Hepatocyte (in vitro differentiated cells): Measurements from ENCODE around the gene COX10.

Experiments
- CTCF ChIP-seq: fragments of 200-600 bp; sonication (generic); IDR thresholded peaks from 2 replicates; pipeline ENCODE4 v1.5.1; 2016; ENCODE audit warnings: antibody characterized with exemption, mild to moderate bottlenecking; ENCODE audit not compliant: poor library complexity
- EZH2 ChIP-seq: fragments of 200-600 bp; sonication (generic); IDR thresholded peaks from 2 replicates; pipeline ENCODE4 v1.6.1; 2016; ENCODE audit warnings: antibody characterized with exemption, mild to moderate bottlenecking, borderline replicate concordance
- EZH2phosphoT487 ChIP-seq: fragments of 200-600 bp; sonication (generic); IDR thresholded peaks from one replicate; pipeline ENCODE4 v1.6.1; 2018; ENCODE audit warnings: antibody characterized with exemption, mild to moderate bottlenecking, low read depth, moderate library complexity; ENCODE audit not compliant: unreplicated experiment, severe bottlenecking

GRCh38 chr17:14205992-14206461, 136.7 kb downstream of the COX10 start:
- TF ChIP-seq EZH2 (no peak), CTCF (no peak), EZH2phosphoT487 (no peak)
